GM19238 (cell line): Measurements from ENCODE around the gene FANCF.

Source experiments
- DNase-seq: peaks from one replicate; pipeline ENCODE4 v3.0.0; 2011; ENCODE audit warnings: low spot score; ENCODE audit not compliant: insufficient read length

The FANCF gene

GRCh38 chr11:22626573-22627239, 1.1 kb upstream of the FANCF start:
- no peak for DNase-seq

- peak; percentile 27 for DNase-seq
These were observed 728 bp downstream of the FANCF start for GRCh38 chr11:22624742-22625447.

GRCh38 chr11:22617868-22618267, 7.8 kb downstream of the FANCF start:
- no peak for DNase-seq

- no peak for DNase-seq
These were observed 21.7 kb downstream of the FANCF start for GRCh38 chr11:22603933-22604332.

GRCh38 chr11:22602504-22602903, 23.1 kb downstream of the FANCF start:
- DNase-seq = no peak

- no peak for DNase-seq
These were observed 26.2 kb downstream of the FANCF start for GRCh38 chr11:22599458-22599857.

GRCh38 chr11:22597062-22597461, 28.6 kb downstream of the FANCF start:
- DNase-seq = no peak

GRCh38 chr11:22584976-22585375, 40.6 kb downstream of the FANCF start:
- no peak for DNase-seq

- DNase-seq = no peak
These were observed 41.6 kb downstream of the FANCF start for GRCh38 chr11:22583963-22584492.

- no peak for DNase-seq
These were observed 43.5 kb downstream of the FANCF start for GRCh38 chr11:22582151-22582410.

- DNase-seq = no peak
These were observed 44.1 kb downstream of the FANCF start for GRCh38 chr11:22581354-22582150.

- DNase-seq = no peak
These were observed 47.8 kb downstream of the FANCF start for GRCh38 chr11:22577854-22578253.
